ENCODE results near the gene UFSP2.

Gene UFSP2

DNA sequence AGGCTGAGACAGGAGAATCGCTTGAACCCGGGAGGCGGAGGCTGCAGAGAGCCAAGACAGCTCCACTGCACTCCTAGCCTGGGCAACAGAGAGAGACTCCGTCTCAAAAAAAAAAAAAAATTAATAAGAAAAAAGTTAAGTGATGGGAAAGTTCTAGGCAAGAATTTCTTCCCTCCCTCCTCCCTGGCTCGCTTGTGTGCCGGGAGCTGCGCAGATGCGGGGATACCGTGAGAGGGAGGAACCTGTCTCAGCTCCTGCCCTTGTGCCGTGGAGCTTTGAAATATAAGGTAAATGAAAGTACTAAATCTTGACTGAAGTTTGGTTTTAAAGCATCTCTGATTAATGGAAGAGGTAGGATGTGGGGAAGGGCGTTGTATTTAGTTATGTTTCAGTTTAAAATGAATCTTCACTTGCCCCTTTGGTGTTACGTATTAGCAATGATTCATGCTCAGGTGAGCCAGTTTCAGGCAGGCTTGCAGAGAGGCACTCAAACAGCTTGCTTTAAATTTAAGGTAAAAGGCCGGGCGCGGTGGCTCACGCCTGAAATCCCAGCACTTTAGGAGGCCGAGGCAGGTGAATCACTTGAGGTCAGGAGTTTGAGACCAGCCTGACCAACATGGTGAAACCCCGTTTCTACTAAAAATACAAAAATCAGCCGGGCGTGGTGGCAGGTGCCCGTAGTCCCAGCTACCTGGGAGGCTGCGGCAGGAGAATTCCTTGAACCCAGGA, 1.4 kb upstream of the UFSP2 start:
- DNase-seq (ENCODE audit: low spot score): no peak

DNA sequence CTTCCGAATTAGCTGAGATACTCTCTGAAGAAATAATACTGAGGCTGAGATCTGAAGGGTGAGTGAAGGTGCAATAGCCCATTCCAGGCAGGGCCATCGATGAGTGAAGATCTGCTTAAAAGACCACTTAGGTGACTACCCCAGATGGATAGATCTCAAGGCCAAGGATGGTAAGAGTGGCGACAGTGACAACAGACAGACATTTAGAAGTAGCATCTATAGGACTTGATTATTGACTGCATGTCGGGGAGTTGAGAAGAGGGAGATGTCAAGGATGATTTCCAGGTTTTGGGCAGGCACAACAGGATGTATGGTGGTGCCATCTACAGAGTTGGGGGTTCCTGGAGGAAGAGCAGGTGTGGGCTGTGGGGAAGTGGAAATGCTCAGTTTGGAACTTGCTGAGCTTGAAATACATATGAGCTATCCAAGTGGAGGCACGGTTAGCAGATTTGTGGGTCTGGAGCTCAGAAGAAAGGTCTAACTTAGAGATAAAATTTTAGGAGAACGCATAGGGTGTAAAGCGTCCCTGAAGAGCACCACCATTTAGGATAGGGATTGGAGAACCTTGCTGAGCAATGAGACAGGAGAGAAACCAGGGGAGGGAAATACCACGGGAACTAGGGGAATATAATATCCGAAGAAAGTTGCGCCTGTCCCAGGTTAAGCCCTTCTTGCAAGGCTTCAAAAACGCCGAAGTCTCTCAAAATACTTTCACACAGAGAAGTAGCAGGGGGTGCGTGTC, 688 bp downstream of the UFSP2 start:
- peak; percentile 41 for DNase-seq (ENCODE audit: low spot score)

DNA sequence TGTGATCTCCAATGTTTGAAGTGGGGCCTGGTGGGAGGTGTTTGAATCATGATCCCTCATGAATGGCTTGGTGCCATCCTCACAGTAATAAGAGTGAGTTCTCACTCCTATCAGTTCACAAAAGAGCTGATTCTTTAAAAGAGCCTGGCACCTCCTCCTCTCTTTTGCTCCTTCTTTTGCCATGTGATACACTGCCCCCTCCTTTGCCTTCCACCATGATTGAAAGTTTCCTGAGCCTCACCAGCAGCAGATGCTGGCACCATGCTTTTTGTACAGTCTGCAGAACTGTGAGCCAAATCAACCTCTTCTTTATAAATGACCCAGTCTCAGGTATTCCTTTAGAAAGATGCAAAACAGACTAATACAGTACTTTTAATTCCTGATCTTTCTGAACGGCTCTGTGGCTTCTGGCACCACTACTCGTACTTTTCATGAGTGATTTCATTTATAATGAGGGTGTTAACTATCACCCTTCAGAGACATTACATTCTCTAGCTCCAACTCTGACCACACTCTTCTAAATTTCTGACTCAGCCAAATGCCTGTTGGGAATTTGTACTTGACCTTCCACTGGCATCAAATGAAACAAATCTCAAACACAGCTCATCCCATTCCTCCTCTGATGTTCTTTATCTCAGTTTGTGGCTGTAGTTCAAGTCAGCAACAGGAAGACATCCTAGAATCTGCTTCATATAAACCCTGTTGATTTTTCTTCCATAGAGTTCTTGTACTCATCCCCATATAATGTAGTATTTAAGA, 4.2 kb downstream of the UFSP2 start:
- DNase-seq (ENCODE audit: low spot score): no peak

DNA sequence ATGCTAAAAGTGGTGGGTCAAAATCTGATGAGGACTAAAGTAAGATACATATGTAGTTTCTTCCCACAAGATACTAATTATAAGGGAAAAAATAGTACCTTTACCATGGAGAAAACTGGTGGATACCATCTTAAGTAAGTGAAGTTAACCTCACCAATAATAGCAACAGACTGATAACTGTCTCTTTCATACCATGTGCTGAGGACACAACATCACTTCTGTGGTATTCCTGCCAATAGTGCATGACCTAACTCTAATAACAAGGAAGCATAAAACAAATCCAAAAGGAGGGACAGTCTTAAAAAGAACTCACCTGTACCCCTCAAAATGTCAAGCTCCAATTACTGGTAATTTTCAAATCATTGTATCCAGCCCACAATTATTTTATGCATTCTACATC, 8.8 kb downstream of the UFSP2 start:
- DNase-seq (ENCODE audit: low spot score): no peak

DNA sequence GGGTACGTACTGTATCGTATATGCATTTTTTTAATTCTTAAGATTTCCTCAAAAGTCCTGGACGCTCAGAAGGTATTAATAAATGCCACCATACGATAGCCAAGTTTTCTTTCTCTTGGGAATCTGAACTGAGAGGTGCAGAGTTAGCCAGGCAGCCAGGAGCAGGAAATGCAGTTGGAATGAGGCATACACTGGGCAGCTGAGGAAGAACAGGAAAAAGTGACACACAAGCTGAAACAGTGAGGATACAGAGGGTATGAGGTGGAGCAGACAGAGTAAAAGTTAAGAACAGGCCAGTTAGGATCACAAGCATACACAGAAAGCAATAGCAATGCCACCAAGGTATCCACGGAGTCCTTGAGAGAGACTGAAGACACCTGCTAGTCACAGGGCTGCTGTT, 13.4 kb downstream of the UFSP2 start:
- DNase-seq (ENCODE audit: low spot score): no peak

DNA sequence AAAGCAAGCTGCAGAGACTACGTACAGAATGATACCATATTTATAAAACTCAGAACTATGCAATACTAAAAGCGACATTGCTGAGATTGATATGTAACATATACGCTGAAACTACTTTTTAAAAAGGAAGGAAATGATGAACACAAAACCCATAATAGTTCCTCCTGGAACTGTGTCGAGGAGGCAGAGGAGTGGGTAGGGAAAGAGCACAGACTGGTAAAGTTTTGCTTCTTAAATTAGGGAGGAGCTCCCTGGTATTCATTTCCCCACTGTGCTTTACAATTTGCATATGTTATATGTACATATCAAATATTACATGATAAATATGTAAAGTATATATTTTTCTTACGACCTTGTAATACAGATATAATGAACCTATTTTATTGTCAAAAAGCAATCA, 13.9 kb downstream of the UFSP2 start:
- no peak for DNase-seq (ENCODE audit: low spot score)

DNA sequence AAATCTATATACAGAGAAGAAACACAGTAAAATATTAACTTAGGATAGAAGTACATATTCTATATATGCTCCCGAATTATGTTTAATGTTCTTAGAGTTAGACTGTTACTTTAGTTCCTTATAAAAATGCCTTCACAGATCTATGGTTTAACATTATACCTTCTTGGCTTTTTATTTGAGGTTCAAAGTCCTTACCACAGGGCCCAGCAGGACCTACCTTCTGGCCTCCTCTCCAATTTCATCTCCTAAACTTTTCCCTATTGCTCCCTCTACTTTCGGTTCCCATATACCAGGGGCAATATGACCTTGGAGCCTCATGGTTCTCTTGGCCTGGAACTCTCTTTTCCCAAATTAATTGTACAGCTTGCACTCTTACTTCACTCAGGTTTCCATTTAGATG, 17.3 kb downstream of the UFSP2 start:
- no peak for DNase-seq (ENCODE audit: low spot score)

DNA sequence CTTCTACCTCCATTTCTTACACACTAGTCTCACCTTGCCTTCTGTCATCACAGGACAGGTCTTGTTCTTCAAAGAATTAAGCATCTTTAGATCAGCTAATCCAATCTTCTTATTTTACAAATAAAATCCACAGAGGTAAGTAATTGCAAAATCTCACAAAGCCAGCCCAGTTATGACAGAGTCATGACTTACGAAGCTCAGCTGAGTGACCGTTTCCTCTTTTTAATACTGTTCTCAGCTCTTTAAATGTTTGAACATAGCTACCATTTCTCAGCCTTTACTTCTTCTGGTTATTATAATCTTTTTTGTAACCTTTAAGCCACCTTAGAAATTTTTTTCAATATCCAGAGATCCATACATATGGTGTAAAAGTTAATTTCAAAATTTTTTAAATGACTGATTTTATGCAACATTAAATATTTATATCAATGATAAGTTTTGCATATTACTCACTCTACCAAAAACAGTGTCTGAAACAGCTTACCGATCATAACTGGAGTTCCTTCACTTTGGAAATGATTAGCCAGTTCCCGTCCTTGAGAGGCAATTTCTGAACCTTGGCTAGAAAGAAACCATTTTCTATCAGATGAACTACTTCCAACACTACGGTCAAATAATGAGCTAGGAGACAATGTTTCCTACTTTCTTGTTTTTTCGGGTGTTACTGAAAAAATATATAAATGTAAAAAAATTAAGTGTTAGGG, 20.3 kb downstream of the UFSP2 start:
- DNase-seq (ENCODE audit: low spot score): no peak

DNA sequence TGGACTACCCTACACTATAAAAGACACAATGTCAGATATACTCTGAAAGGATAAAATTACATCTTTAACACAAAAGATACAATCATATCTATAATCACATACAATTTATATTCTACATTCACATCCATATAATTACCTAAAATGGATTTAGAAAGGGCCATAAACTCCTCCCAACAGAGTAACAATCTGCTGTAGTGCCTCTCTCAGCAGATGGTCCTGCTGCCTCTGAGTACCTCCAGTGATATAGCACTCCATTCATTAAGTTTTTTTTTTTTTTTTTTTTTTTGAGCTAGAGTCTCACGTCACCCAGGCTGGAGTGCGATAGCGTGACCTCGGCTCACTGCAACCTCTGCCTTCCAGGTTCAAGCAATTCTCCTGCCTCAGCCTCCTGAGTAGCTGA, 21.7 kb downstream of the UFSP2 start:
- no peak for DNase-seq (ENCODE audit: low spot score)

DNA sequence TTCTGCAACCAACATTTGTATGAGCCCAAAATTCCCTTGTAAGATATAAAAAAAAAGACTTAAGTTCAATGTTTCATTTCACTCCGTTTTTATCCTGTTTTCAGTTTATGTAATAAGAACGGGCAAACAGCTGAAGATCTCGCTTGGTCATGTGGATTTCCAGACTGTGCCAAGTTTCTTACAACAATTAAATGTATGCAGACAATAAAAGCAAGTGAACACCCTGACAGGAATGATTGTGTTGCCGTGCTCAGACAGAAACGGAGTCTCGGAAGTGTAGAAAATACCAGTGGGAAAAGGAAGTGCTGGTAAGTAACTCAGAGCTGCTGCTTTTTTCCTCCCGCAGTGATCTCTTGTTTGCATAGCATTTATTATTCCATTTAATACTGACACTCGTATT, 26.3 kb downstream of the UFSP2 start:
- peak; percentile 34 for DNase-seq (ENCODE audit: low spot score)

DNA sequence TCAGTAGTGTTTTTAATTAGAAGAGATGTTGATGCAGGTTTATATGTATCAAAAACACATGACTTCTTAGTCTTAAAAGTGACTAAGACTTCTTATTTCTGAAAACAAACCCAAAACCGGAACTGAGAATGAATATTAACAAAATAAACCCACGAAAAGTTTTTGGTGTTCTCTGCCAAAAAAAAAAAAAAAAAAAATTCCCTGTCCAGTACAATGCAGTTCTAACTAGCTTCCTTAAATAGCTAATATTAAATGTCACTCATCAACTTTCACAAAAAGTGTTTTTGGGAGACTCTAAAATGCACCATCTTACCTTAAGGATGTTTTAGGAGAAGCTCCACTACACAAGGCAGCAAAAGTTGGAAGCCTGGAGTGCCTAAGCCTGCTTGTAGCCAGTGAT, 27.1 kb downstream of the UFSP2 start:
- no peak for DNase-seq (ENCODE audit: low spot score)

DNA sequence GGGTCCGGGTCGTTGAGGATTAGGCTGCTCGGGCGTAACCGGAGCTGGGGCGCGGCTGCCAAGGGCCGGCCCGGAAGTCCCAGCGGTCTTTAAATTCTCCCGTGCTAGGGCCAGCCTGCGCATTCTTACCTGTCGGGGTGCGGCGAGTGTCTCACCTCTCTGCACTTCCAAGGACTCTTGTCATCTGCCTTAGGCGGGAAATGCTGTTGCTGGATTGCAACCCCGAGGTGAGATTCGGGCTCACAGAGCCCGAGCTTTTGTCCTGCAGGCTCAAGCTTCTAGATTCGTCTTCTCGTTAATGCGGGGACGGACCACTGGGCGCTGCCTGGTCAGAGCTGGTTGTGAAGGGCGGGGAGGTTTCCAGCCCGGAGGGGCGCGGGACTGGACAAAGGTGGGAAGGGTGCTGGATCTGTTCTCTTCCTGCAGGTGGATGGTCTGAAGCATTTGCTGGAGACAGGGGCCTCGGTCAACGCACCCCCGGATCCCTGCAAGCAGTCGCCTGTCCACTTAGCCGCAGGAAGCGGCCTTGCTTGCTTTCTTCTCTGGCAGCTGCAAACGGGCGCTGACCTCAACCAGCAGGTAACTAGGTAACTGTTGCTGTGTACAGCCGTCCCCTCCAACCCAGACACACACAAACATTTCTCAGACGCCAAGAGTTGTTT, 28.9 kb downstream of the UFSP2 start, which contains the start of gene ANKRD37:
Gene ANKRD37, plus strand, starts transcription at position 118 of the 662 bp plus-strand sequence. Its CDS starts 83 bp downstream, at position 201.
- DNase-seq (ENCODE audit: low spot score): no peak

DNA sequence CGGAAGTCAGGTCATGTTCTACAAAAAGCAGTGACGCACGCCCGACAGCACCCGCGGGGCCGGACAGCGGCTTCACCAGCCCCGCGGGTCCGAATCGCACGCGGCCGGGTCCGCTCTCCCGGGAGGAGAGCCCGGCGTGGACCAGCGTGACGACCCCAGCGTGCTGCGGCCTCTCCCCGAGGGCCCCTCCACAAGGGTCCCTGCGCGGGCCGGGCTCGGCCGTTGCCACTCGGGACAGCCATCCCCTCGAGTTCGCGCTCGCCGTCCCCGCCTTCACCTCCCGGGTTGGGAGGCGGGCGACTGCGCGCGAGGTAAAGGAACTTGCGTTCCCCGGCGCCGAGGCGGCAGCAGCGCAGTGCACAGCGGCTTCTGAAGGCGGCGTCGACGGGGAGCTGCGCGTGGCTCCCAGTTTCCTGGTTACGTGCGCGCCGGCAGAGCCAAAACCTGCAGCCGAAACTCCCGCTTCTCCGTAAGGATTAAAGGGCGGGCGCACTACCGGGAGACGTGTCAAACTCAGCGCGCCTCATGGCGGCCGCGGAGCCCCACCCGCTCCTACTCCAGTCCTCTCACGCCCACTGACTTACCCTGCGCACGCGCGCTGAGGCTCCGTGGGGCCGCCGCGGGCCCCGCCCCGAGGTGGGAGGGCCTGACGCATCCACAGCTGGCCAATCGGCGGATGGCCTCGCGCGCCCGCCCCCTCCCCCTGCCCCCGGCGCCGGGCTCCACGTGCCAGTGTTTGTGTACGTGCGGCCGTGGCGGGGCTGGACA, 29.6 kb downstream of the UFSP2 start:
- DNase-seq (ENCODE audit: low spot score): peak; percentile 97

DNA sequence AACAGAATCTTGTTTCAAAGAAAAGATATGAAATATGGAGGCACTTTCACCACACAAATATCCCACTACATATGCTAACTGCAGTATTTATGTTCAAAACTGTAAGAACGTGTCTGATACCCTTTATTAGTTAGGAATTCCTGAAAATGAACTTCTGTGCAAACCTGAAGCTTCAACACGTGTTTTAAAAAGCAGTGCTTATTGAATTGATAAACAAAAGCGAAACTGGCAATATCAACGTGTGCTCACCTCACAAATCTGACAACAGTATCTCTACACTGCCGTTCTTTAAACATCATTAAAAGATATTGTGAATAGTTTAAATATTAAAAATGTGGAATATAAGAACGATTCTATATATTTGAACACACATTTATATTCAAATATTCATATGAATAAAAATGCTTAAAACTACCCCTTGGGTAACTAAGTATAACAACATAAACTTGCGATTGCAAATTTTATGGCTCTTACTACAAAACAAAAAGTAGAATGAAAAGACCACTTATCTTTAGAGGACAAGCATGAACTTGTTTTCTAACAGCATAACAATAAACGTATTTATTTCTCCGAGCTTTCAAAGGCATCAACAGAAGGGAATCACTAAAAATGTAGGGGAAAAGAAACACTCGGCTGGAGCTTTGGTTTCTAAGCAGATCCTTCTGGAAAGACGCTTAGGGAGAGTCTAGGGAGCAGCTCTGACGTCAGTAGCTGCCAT, 30.4 kb downstream of the UFSP2 start, which contains the start of gene LRP2BP:
Gene LRP2BP, minus strand, starts transcription at position 687 of the 718 bp plus-strand sequence. CDS start 17,738 bp downstream, outside the sequence.
- DNase-seq (ENCODE audit: low spot score): peak; percentile 97

DNA sequence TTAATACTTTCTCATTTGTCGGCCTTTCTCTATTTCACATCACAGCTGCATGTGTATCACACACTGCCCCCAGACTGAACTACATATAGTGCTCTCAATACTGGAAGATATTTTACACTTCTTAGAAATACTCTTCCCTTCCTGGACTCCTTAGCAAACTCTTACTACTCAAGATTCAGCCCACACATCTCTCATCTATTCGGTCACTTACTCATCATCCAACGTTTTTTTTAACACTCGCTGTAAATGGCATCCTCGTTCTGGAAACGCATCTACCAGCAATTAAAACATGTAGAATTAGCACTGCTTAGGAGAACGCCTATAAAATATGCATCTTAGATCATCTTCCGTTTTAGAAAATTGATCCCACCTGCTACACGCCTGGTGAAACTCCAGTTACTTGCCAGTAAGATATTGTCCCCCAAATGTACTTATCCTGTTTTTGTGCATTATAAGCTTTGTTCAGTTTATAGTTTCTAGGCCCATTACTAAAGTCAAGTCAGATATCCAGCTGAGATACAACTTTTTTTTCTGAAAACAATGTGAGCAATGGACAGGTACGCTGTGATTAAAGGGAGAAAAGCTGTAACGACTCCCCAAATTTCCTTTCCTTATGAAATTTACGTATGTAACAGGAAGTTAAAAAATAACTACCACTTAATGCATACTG, 31.1 kb downstream of the UFSP2 start:
- DNase-seq (ENCODE audit: low spot score): peak; percentile 51

DNA sequence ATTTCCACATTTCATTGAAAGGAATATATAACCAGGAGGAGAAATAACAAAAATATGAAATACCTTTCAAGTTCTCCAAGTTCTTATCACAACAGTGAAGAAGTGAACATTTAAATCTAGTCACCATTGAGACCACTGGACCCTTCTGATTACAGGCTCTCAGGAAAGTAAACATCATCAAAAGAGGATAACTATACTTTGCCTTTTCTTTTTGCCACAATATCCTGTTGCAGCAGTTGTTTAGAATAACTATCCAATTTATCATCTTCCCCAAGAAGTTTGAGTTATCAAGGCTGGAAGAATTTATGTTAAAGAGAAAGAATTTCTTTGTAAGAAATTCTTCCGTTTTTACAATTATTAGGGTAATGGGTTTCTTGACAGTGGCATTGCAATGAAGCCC, 33.6 kb downstream of the UFSP2 start:
- no peak for DNase-seq (ENCODE audit: low spot score)

DNA sequence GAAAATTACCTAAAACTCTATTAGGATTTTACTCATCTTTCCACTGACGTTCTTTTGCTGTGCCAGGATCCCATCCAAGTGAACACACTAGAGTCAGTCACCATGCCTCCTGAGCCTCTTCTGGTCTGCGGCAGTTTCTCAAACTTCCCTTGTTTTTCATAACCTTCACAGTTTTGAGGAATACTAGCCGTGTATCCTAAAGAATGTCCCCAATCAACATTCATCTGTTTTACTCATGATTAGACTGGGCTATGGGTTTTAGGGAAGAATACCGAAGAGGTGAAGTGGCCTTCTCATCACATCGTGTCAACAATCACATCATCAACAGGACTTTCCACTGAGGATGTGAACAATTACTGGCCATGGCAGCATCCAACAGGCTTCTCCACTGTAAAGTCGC, 34.8 kb downstream of the UFSP2 start:
- DNase-seq (ENCODE audit: low spot score): no peak

DNA sequence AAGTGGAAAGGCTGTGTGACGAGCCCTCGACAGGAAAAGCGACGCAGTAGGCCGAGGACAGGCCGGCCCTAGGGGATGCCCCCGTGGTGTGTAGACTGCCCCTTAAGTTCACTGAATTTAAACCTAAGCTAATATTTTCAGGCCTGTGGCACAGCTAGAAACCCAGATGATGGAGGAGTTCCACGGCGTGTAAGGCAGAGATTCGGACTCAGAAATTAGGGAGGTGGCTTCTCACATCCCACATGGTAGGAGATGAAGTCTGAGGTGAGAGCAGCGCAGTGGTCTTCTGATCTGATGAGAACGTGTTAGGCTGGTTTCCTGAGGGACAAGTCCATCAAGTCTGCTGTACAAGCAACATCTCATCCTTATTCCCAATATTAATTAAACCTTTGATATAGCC, 37.8 kb downstream of the UFSP2 start:
- no peak for DNase-seq (ENCODE audit: low spot score)

DNA sequence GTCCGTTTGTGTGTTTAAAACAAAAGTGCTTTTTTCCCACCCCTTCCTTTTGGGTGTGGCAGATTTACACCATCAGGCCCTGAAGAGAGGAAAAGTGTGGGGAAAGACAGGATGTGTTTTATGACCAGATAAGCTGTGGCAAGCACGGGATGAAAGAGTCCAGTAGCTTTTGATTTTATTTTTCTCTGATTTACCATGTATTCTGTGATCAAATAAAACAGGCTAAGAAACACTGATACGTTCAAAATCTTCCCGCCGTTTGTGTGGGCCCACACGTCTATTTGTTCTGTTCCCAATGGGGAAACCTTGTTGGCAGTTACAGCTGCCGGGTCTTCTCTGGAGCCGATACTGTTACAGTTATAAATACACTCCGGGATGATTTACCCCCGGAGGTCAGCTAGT, 40.8 kb downstream of the UFSP2 start:
- no peak for DNase-seq (ENCODE audit: low spot score)

DNA sequence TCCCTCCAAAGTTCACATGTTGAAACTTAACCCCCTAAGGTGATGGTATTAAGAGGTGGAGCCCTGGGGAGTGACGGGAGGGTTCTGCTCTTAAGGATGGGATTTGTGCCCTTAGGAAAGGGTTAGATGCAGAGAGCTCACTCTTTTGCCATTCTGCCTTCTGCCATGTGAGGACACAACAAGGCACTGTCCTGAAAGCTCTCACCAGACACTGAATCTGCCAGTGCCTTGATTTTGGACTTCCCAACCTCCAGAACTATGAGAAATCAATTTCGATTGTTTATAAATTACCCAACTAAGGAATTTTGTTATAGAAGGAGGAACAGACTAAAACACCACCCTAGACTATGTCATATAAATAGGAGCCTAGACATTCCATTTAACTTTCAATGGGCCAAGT, 41.7 kb downstream of the UFSP2 start:
- DNase-seq (ENCODE audit: low spot score): no peak
